ENCODE measurements around the gene PNMA6E. TPM values are rescaled to one million over a fixed set of nuclear protein-coding genes. Genes with fewer than 3 reads are reported as not detected.

Gene PNMA6E
- not detected in 2 replicates for total RNA-seq (2014; rRNA removed; shearing (Covaris generic))

- no peak for DNase-seq (ENCODE audit: low spot score)
Measured at GRCh38 chrX:153401133-153401764, at the start of gene PNMA6E. PNMA6E (minus strand) TSS chrX:153401350; CDS start chrX:153398849, 2,501 bp downstream.

- DNase-seq (ENCODE audit: low spot score): no peak
Measured at GRCh38 chrX:153450949-153451277, 49.8 kb upstream of the PNMA6E start.

GRCh38 chrX:153450114-153450948, 49.2 kb upstream of the PNMA6E start:
- DNase-seq (ENCODE audit: low spot score): no peak

- no peak for DNase-seq (ENCODE audit: low spot score)
Measured at GRCh38 chrX:153449368-153450113, 48.4 kb upstream of the PNMA6E start.

- DNase-seq (ENCODE audit: low spot score): no peak
Measured at GRCh38 chrX:153448556-153449367, 47.6 kb upstream of the PNMA6E start.

GRCh38 chrX:153447581-153447960, 46.4 kb upstream of the PNMA6E start:
- no peak for DNase-seq (ENCODE audit: low spot score)

- no peak for DNase-seq (ENCODE audit: low spot score)
Measured at GRCh38 chrX:153446950-153447580, 45.9 kb upstream of the PNMA6E start.

GRCh38 chrX:153446636-153446936, 45.4 kb upstream of the PNMA6E start:
- DNase-seq (ENCODE audit: low spot score): no peak

GRCh38 chrX:153445856-153446635, 44.9 kb upstream of the PNMA6E start, which contains the start of gene TREX2:
TREX2 (minus strand) TSS chrX:153446056; CDS start chrX:153445430, 626 bp downstream.
- no peak for DNase-seq (ENCODE audit: low spot score)

GRCh38 chrX:153445106-153445855, 44.1 kb upstream of the PNMA6E start:
- no peak for DNase-seq (ENCODE audit: low spot score)

- DNase-seq (ENCODE audit: low spot score): no peak
Measured at GRCh38 chrX:153444333-153445011, 43.3 kb upstream of the PNMA6E start.

- peak; percentile 12 for DNase-seq (ENCODE audit: low spot score)
Measured at GRCh38 chrX:153443476-153444332, 42.6 kb upstream of the PNMA6E start.

- no peak for DNase-seq (ENCODE audit: low spot score)
Measured at GRCh38 chrX:153442463-153442862, 41.3 kb upstream of the PNMA6E start.

- DNase-seq (ENCODE audit: low spot score): no peak
Measured at GRCh38 chrX:153441981-153442380, 40.8 kb upstream of the PNMA6E start.

- DNase-seq (ENCODE audit: low spot score): no peak
Measured at GRCh38 chrX:153441296-153441695, 40.1 kb upstream of the PNMA6E start.

- no peak for DNase-seq (ENCODE audit: low spot score)
Measured at GRCh38 chrX:153440556-153441135, 39.5 kb upstream of the PNMA6E start.

- DNase-seq (ENCODE audit: low spot score): no peak
Measured at GRCh38 chrX:153439977-153440376, 38.8 kb upstream of the PNMA6E start.

GRCh38 chrX:153438532-153438931, 37.4 kb upstream of the PNMA6E start:
- no peak for DNase-seq (ENCODE audit: low spot score)

Measured in A172 (cell line).